ENCODE results near the gene NAA25. TPM values are rescaled to one million over a fixed set of nuclear protein-coding genes. Genes with fewer than 3 reads are reported as not detected.
"Not testable (repeated sequence)": the region's sequence is repeated elsewhere in the genome, so short reads cannot be mapped to it uniquely, and the experiment has no call there.

The NAA25 gene
- total and polyA plus RNA-seq, 3 donors from 2014 or later: 15.2 to 31.8 (median 28.2) TPM

- no peak overlapping the region for H3K27ac ChIP-seq
- H3K36me3 ChIP-seq (ENCODE audit: low read depth, missing control alignments): no peaks in the 10 kb centered on the region
- intact Hi-C loops (cut with DNase I; ENCODE audit: low total_unique reads): no loop called here
- H3K27me3 ChIP-seq: no peaks in the 10 kb centered on the region
- H3K9me3 ChIP-seq: no peaks in the 10 kb centered on the region
- H3K4me1 ChIP-seq: peaks cover 13% of the 10 kb centered on the region
- TF ChIP-seq CTCF (IDR thresholded peaks at IDR 0.05) (no peak), POLR2A (IDR thresholded peaks at IDR 0.05) (no peak)
- 80 to 86% methylated on average over 5 of the region's 5 CpGs for WGBS, 2 donors
- H3K4me3 ChIP-seq: no peak overlapping the region
- DNase-seq: no peak
Observed at GRCh38 chr12:112111931-112112330, 3.3 kb upstream of the NAA25 start.

GRCh38 chr12:112110787-112111662 lies 2.4 kb upstream of the NAA25 start:
- H3K9me3 ChIP-seq, H3K27ac ChIP-seq, DNase-seq: not testable (repeated sequence)

GRCh38 chr12:112107306-112108201 lies 1.0 kb downstream of the NAA25 start:
- no peaks in the 10 kb centered on the region for H3K27me3 ChIP-seq
- WGBS, 2 donors: 9 to 13% methylated on average over 13 of the region's 13 CpGs
- H3K4me1 ChIP-seq: peaks cover 13% of the 10 kb centered on the region
- peak overlapping the region; percentile 51 to 94 for H3K27ac ChIP-seq
- peak overlapping the region; percentile 87 to 92 for H3K4me3 ChIP-seq
- peak; percentile 53 for DNase-seq
- intact Hi-C loops (cut with DNase I; ENCODE audit: low total_unique reads): no loop called here
- no peak for TF ChIP-seq CTCF (IDR thresholded peaks at IDR 0.05)
- no peak for TF ChIP-seq POLR2A (IDR thresholded peaks at IDR 0.05)
- no peaks in the 10 kb centered on the region for H3K9me3 ChIP-seq
- H3K36me3 ChIP-seq (ENCODE audit: low read depth, missing control alignments): no peaks in the 10 kb centered on the region

More at GRCh38 chr12:112110787-112111662, 2.4 kb upstream of the NAA25 start:
- 87 to 92% methylated on average over 20 of the region's 20 CpGs for WGBS, 2 donors
- peaks cover 11% of the 10 kb centered on the region for H3K4me1 ChIP-seq
- H3K27me3 ChIP-seq; H3K4me3 ChIP-seq; intact Hi-C loops (cut with DNase I; ENCODE audit: low total_unique reads); H3K36me3 ChIP-seq (ENCODE audit: low read depth, missing control alignments): not testable (repeated sequence)

GRCh38 chr12:112105891-112106290 lies 2.7 kb downstream of the NAA25 start:
- Histone ChIP-seq H3K4me3 (no peak overlapping the region), H3K27me3 (no peaks in the 10 kb centered on the region), H3K36me3 (ENCODE audit: low read depth, missing control alignments) (no peaks in the 10 kb centered on the region), H3K27ac (no peak overlapping the region), H3K9me3 (no peaks in the 10 kb centered on the region), H3K4me1 (peaks cover 13% of the 10 kb centered on the region)
- DNase-seq: no peak
- TF ChIP-seq CTCF (IDR thresholded peaks at IDR 0.05): no peak
- no peak for TF ChIP-seq POLR2A (IDR thresholded peaks at IDR 0.05)
- intact Hi-C loops (cut with DNase I; ENCODE audit: low total_unique reads): no loop called here
- 53 to 60% methylated on average over 3 of the region's 3 CpGs for WGBS, 2 donors
